Adrenal gland (tissue), 12 donors: Measurements from ENCODE around the gene ASTN1. TPM values are rescaled to one million over a fixed set of nuclear protein-coding genes. Genes with fewer than 3 reads are reported as not detected.

ENCODE experiments used
- DNase-seq, 7 donors: peaks; one replicate each; pipeline ENCODE4 v3.0.0-alpha.2; 2019 to 2020
- H3K27ac ChIP-seq, 5 donors: fragments of 200-600 bp; sonication (generic) in 4 of 5; 1 replicate in 3 of 5; 2 replicates in 2 of 5; pipeline versions ENCODE4 v1.5.1 to v1.8.0; 2016 to 2020; ENCODE audit warnings: mild to moderate bottlenecking in 1 of 5
- H3K27me3 ChIP-seq: fragments of 200-600 bp; 2 replicates; pipeline ENCODE4 v1.8.0; 2021
- H3K36me3 ChIP-seq, 2 donors: fragments of 200-600 bp; replicated peaks in 1 of 2; 1 replicate in 1 of 2; 2 replicates in 1 of 2; pipeline versions ENCODE4 v1.5.1 to v1.8.0; 2018 to 2022
- H3K4me1 ChIP-seq, 2 donors: fragments of 200-600 bp; replicated peaks in 1 of 2; 1 replicate in 1 of 2; 2 replicates in 1 of 2; pipeline versions ENCODE4 v1.5.1 to v1.8.0; 2018 to 2021
- H3K4me3 ChIP-seq, 4 donors: fragments of 200-600 bp; sonication (generic) in 3 of 4; one replicate each; pipeline ENCODE4 v1.5.1; 2016 to 2018
- H3K9me3 ChIP-seq, 3 donors: fragments of 200-600 bp; sonication (generic) in 1 of 3; replicated peaks in 1 of 3; 1 replicate in 2 of 3; 2 replicates in 1 of 3; pipeline versions ENCODE4 v1.5.1 to v1.8.0; 2016 to 2021
- CTCF ChIP-seq, 6 experiments: fragments of 450-650 bp in 4 of 6; fragments of 200-600 bp in 2 of 6; sonication (generic) in 1 of 6; IDR thresholded peaks; 1 replicate in 5 of 6; 2 replicates in 1 of 6; pipeline versions ENCODE4 v1.5.1 to v1.8.0; 2016 to 2021; ENCODE audit warnings: antibody characterized with exemption in 6 of 6, mild to moderate bottlenecking in 2 of 6, moderate library complexity in 1 of 6
- POLR2A ChIP-seq, 2 donors: fragments of 450-650 bp; IDR thresholded peaks; one replicate each; pipeline ENCODE4 v1.6.1; 2017; ENCODE audit warnings: antibody characterized with exemption in 2 of 2, mild to moderate bottlenecking in 2 of 2, moderate library complexity in 1 of 2
- WGBS, 4 donors: extraction: QIAGEN DNeasy Blood & Tissue Kit in 2 of 4; methylation state at CpG; one replicate each; pipeline versions ENCODE4 v1.1.5 to v1.1.7; 2013 to 2017; 5-methylcytosine and 5-hydroxymethylcytosine counted together
- intact Hi-C, 2 donors: fragments of 100-400 bp; cut with DNase I; formaldehyde crosslinking; loops; one replicate each; pipeline versions ENCODE4 v1.14.1 to v1.15.0; 2022 to 2023
- polyA plus RNA-seq, 3 donors: library from polyadenylated mRNA; stranded (reverse); fragments of 200-250 nt in 2 of 3; fragments of 350-450 nt in 1 of 3; fragmentation: Illumina TruSeq in 1 of 3; extraction: RNeasy Lipid Tissue Mini Kit (QIAGEN cat#74804) in 1 of 3; gene quantifications; one replicate each; pipeline ENCODE4 v1.2.3, GENCODE V29; 2013 to 2014
- total RNA-seq, 9 donors: library from RNA; depleted of rRNA in 4 of 9; stranded (reverse); fragments of >200 nt in 4 of 9; fragments of 120-200 nt in 1 of 9; fragmentation: NEBNext Ultra II Directional in 1 of 9; extraction: Animal tissue kit (Norgen Biotek cat#: 25700) in 1 of 9; gene quantifications; one replicate each; pipeline versions ENCODE4 v1.1.0 to v1.2.4, GENCODE V29; 2013 to 2023
- donor health status: healthy with polysubstance abuse.
- donor health status: Bipolar disorder and iron deficiency.
- donor health status: DM: yes; HTN: yes; CAD: no.
- donor health status: DM: no; HTN: no; CAD: no.
- donor health status: DM: no; HTN: no; CAD: no.
- donor health status: DM: yes; HTN: yes; CAD: no.

The ASTN1 gene
- total and polyA plus RNA-seq, 12 donors: 7.7 to 58.6 (median 40.7) TPM

- DNase-seq: no peak
- Histone ChIP-seq H3K27ac (no peak overlapping the region), H3K9me3 (no peaks in the 10 kb centered on the region), H3K36me3 (no peaks in the 10 kb centered on the region), H3K27me3 (no peaks in the 10 kb centered on the region), H3K4me1 (peaks cover 0 to 9% of the 10 kb centered on the region in 2 donors), H3K4me3 (no peak overlapping the region)
- TF ChIP-seq CTCF (IDR thresholded peaks at IDR 0.05) (no peak), POLR2A (IDR thresholded peaks at IDR 0.05) (no peak)
- 86 to 91% (median 89%) methylated on average over 4 of the region's 4 CpGs for WGBS, 4 donors
- intact Hi-C loops: no loop called here
Observed at GRCh38 chr1:177106614-177107365, 57.7 kb downstream of the ASTN1 start.

- Histone ChIP-seq H3K4me3 (no peak overlapping the region), H3K36me3 (no peaks in the 10 kb centered on the region), H3K27ac (no peak overlapping the region), H3K4me1 (peaks cover 0 to 9% of the 10 kb centered on the region in 2 donors), H3K27me3 (no peaks in the 10 kb centered on the region), H3K9me3 (no peaks in the 10 kb centered on the region)
- TF ChIP-seq POLR2A (IDR thresholded peaks at IDR 0.05) (no peak), CTCF (IDR thresholded peaks at IDR 0.05) (no peak)
- intact Hi-C loops: no loop called here
- 89 to 100% (median 93%) methylated on average over 1 of the region's 1 CpG for WGBS, 4 donors
- no peak for DNase-seq
Observed at GRCh38 chr1:177106196-177106595, 58.3 kb downstream of the ASTN1 start.

- WGBS, 4 donors: 75 to 88% (median 80%) methylated on average over 2 of the region's 2 CpGs
- intact Hi-C loops: no loop called here
- H3K27me3 ChIP-seq: no peaks in the 10 kb centered on the region
- H3K27ac ChIP-seq: no peak overlapping the region
- peaks cover 0 to 9% of the 10 kb centered on the region in 2 donors for H3K4me1 ChIP-seq
- no peaks in the 10 kb centered on the region for H3K36me3 ChIP-seq
- TF ChIP-seq POLR2A (IDR thresholded peaks at IDR 0.05) (no peak), CTCF (IDR thresholded peaks at IDR 0.05) (no peak)
- H3K4me3 ChIP-seq: no peak overlapping the region
- no peak for DNase-seq
- no peaks in the 10 kb centered on the region for H3K9me3 ChIP-seq
Observed at GRCh38 chr1:177103005-177103852, 61.3 kb downstream of the ASTN1 start.

GRCh38 chr1:177092001-177092400 is 72.5 kb downstream of the ASTN1 start:
- no peak overlapping the region for H3K4me3 ChIP-seq
- intact Hi-C loops: no loop called here
- H3K27ac ChIP-seq: no peak overlapping the region

More at GRCh38 chr1:177092001-177092400, 72.5 kb downstream of the ASTN1 start:
- Histone ChIP-seq H3K27me3 (no peaks in the 10 kb centered on the region), H3K36me3 (no peaks in the 10 kb centered on the region), H3K4me1 (no peaks in the 10 kb centered on the region), H3K9me3 (no peaks in the 10 kb centered on the region)
- no peak for DNase-seq
- no peak for TF ChIP-seq CTCF (IDR thresholded peaks at IDR 0.05)
- no peak for TF ChIP-seq POLR2A (IDR thresholded peaks at IDR 0.05)
